Loucy (cell line): ENCODE measurements around the gene APOO.

Source experiments
- H2AFZ ChIP-seq: fragments of 200-600 bp; sonication (generic); 2 replicates; pipeline ENCODE4 v1.6.0; 2016; ENCODE audit warnings: antibody characterized with exemption, mild to moderate bottlenecking, low read length, moderate library complexity
- H3F3A ChIP-seq: fragments of 200-600 bp; 2 replicates; pipeline ENCODE4 v1.6.0; 2016; ENCODE audit warnings: antibody characterized with exemption, low read depth, mild to moderate bottlenecking
- H3K27me3 ChIP-seq: fragments of 200-600 bp; sonication (generic); 2 replicates; pipeline ENCODE4 v1.6.1; 2014; ENCODE audit warnings: low read length, mild to moderate bottlenecking; ENCODE audit not compliant: insufficient read depth, poor library complexity, severe bottlenecking
- H3K36me3 ChIP-seq: fragments of 200-600 bp; sonication (generic); 2 replicates; pipeline ENCODE4 v1.6.1; 2016; ENCODE audit warnings: low read length; ENCODE audit not compliant: insufficient read depth
- H3K4me1 ChIP-seq: fragments of 200-600 bp; sonication (generic); 2 replicates; pipeline ENCODE4 v1.5.1; 2014; ENCODE audit warnings: low read length, mild to moderate bottlenecking; ENCODE audit not compliant: insufficient read depth, poor library complexity, severe bottlenecking
- H3K4me2 ChIP-seq: fragments of 200-600 bp; sonication (generic); 2 replicates; pipeline ENCODE4 v1.6.0; 2014; ENCODE audit warnings: antibody characterized with exemption, low read length, low read depth, mild to moderate bottlenecking; ENCODE audit not compliant: poor library complexity, severe bottlenecking
- H3K4me3 ChIP-seq: fragments of 200-600 bp; sonication (generic); 2 replicates; pipeline ENCODE4 v1.5.1; 2014; ENCODE audit warnings: low read length, mild to moderate bottlenecking, mixed read lengths; ENCODE audit not compliant: poor library complexity, severe bottlenecking
- H3K79me2 ChIP-seq: fragments of 200-600 bp; sonication (generic); 2 replicates; pipeline ENCODE4 v1.6.1; 2014; ENCODE audit warnings: low read length; ENCODE audit not compliant: insufficient read depth
- H3K9ac ChIP-seq: fragments of 200-600 bp; sonication (generic); 2 replicates; pipeline ENCODE4 v1.6.0; 2014; ENCODE audit warnings: mild to moderate bottlenecking, low read depth, low read length, moderate library complexity; ENCODE audit not compliant: poor library complexity, severe bottlenecking
- H3K9me2 ChIP-seq: fragments of 200-600 bp; sonication (generic); replicated peaks from 2 replicates; pipeline ENCODE4 v1.6.1; 2016; ENCODE audit warnings: low read depth, low read length, mixed read lengths
- H3K9me3 ChIP-seq: fragments of 200-600 bp; sonication (generic); 2 replicates; pipeline ENCODE4 v1.6.1; 2014; ENCODE audit warnings: mild to moderate bottlenecking, antibody characterized with exemption, low read length, low read depth; ENCODE audit not compliant: insufficient read depth
- H4K20me1 ChIP-seq: fragments of 200-600 bp; sonication (generic); 2 replicates; pipeline ENCODE4 v1.6.0; 2014; ENCODE audit warnings: antibody characterized with exemption, low read length, mild to moderate bottlenecking; ENCODE audit not compliant: insufficient read depth, poor library complexity, severe bottlenecking
- EZH2phosphoT487 ChIP-seq: fragments of 200-600 bp; IDR thresholded peaks from 2 replicates; pipeline ENCODE4 v1.6.1; 2018; ENCODE audit warnings: antibody characterized with exemption, mild to moderate bottlenecking, moderate library complexity, borderline replicate concordance
- TF ChIP-seq, protein P1 (sequence below): fragments of 200-600 bp; sonication (generic); conservative IDR thresholded peaks from 2 replicates; pipeline ENCODE4 v1.5.1; 2014; ENCODE audit warnings: mild to moderate bottlenecking, antibody characterized with exemption, low read length

The APOO gene

DNA sequence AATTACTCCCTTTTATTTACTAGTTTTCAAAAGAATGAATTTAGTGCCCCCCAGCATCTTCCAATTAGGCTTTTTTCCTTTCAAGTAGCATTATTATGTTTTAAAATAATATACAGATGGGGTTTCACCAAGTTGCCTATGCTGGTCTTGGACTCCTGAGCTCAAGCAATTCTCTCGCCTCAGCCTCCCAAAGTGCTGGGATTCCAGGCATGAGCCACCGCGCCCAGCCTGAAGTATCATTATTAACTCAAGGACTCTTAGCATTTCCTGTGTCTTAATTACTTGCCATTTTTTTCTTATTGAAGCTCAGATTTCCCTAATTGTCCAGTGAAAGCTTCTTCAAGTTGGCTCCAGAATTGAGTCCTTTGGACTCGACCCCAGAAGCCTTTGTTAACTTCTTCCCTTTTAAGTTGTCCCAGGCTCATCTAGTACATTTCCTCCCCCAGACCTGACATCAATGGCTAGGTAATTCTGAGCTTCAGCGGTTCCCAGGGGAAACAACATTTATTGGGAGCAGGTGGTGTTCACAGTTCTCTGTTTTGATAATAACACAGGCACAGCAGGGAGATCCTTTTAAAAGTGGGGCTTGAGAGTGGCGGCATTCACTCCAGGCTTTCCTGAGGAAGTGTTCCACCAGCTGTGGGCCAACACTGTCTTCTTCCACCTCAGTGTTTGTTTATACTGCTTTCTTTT is 114.7 kb downstream of the APOO start:
- Histone ChIP-seq H3K36me3 (no peaks in the 10 kb centered on the region), H3K4me1 (no peaks in the 10 kb centered on the region), H3K9ac (no peak overlapping the region), H3K4me2 (no peak overlapping the region), H3F3A (no peaks in the 10 kb centered on the region), H3K9me2 (no peaks in the 10 kb centered on the region), H3K27me3 (no peaks in the 10 kb centered on the region), H3K4me3 (no peak overlapping the region), H3K9me3 (no peaks in the 10 kb centered on the region), H3K79me2 (no peaks in the 10 kb centered on the region), H4K20me1 (no peaks in the 10 kb centered on the region), H2AFZ (no peak overlapping the region)
- TF ChIP-seq, protein P1, sequence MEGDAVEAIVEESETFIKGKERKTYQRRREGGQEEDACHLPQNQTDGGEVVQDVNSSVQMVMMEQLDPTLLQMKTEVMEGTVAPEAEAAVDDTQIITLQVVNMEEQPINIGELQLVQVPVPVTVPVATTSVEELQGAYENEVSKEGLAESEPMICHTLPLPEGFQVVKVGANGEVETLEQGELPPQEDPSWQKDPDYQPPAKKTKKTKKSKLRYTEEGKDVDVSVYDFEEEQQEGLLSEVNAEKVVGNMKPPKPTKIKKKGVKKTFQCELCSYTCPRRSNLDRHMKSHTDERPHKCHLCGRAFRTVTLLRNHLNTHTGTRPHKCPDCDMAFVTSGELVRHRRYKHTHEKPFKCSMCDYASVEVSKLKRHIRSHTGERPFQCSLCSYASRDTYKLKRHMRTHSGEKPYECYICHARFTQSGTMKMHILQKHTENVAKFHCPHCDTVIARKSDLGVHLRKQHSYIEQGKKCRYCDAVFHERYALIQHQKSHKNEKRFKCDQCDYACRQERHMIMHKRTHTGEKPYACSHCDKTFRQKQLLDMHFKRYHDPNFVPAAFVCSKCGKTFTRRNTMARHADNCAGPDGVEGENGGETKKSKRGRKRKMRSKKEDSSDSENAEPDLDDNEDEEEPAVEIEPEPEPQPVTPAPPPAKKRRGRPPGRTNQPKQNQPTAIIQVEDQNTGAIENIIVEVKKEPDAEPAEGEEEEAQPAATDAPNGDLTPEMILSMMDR, result no peak
- TF ChIP-seq EZH2phosphoT487, result no peak

DNA sequence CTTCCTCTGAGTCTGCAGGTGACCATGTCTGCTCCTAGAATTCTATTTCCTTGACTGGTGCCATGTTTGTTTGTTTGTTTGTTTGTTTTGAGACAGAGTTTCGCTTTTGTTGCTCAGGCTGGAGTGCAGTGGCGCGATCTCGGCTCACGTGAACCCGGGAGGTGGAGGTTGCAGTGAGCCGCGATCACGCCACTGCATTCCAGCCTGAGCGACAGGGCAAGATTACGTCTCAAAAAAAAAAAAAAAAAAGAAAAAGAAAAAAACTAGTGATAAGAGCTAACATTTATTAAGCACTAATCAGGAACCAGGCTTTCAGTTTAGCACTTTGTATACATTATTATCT is 117.6 kb downstream of the APOO start:
- Histone ChIP-seq H3K4me1 (no peaks in the 10 kb centered on the region), H3K27me3 (no peaks in the 10 kb centered on the region), H2AFZ (no peak overlapping the region), H4K20me1 (no peaks in the 10 kb centered on the region), H3K4me2 (no peak overlapping the region), H3K9me3 (no peaks in the 10 kb centered on the region), H3K9ac (no peak overlapping the region), H3K4me3 (no peak overlapping the region), H3K79me2 (no peaks in the 10 kb centered on the region), H3K9me2 (no peaks in the 10 kb centered on the region), H3K36me3 (no peaks in the 10 kb centered on the region), H3F3A (no peaks in the 10 kb centered on the region)
- no peak for TF ChIP-seq EZH2phosphoT487
- TF ChIP-seq, protein P1, result no peak

DNA sequence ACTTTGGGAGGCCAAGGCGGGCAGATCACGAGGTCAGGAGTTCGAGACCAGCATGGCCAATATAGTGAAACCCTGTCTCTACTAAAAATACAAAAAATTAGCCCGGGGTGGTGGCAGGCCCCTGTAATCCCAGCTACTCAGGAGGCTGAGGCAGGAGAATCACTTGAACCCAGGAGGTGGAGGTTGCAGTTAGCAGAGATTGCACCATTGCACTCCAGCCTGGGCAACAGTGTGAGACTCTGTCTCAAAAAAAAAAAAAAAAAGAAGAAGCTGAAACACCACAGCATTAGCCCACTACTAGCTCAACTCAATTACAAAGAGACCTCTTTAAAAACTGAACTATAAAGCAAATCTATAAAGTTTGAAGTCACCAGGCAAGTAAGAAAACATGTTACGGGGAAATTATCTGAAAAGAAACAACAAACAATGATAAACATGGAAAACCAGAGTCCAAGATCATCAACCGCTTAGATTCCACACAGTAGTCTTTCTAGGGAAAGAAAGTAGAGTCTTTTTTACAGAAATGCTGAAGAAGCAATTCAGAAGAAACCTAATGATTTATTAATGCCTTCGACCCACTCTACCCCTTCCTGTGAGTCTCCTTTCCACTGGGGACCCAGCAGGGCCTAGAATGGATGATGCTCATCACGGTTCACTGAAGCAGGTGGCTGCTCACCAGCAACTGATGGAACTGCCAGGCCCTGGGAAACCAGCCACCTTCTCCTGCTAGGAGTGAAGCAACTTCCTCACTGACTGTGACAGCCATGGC is 118.2 kb downstream of the APOO start:
- no peak overlapping the region for H3K9ac ChIP-seq
- peaks cover 4% of the 10 kb centered on the region for H3K4me1 ChIP-seq
- no peaks in the 10 kb centered on the region for H3K9me2 ChIP-seq
- H2AFZ ChIP-seq, result no peak overlapping the region
- no peak overlapping the region for H3K4me3 ChIP-seq
- no peaks in the 10 kb centered on the region for H4K20me1 ChIP-seq
- peaks cover 5% of the 10 kb centered on the region; the same call in 1 of the 2 replicates for H3K79me2 ChIP-seq
- no peaks in the 10 kb centered on the region for H3F3A ChIP-seq
- no peaks in the 10 kb centered on the region for H3K9me3 ChIP-seq
- no peaks in the 10 kb centered on the region for H3K36me3 ChIP-seq
- no peak overlapping the region for H3K4me2 ChIP-seq
- H3K27me3 ChIP-seq, result no peaks in the 10 kb centered on the region
- TF ChIP-seq, protein P1, result no peak
- TF ChIP-seq EZH2phosphoT487, result no peak
